ENCODE measurements around the gene YPEL4.

Gene YPEL4

GRCh38 chr11:57596266-57596885 lies 53.3 kb downstream of the YPEL4 start:
- no peak for DNase-seq
